H1 (cell line): Measurements from ENCODE around the gene FOXL3. TPM values are rescaled to one million over a fixed set of nuclear protein-coding genes. Genes with fewer than 3 reads are reported as not detected.

Experiments
- HDAC6 ChIP-seq: IDR thresholded peaks from one replicate; pipeline ENCODE4 v1.7.1; 2012; ENCODE audit warnings: low read depth, mild to moderate bottlenecking, inconsistent platforms, low read length, moderate library complexity
- polyA plus RNA-seq, 7 experiments: library from polyadenylated mRNA; depleted of rRNA in 3 of 7; stranded (reverse) in 5 of 7; unstranded in 2 of 7; fragments of >200 nt in 5 of 7; fragments of 200-250 nt in 2 of 7; gene quantifications; 1 replicate in 5 of 7; 2 replicates in 1 of 7; 4 replicates in 1 of 7; pipeline versions ENCODE4 v1.2.1 to v1.2.3, GENCODE V29; 2011 to 2013; ENCODE audit warnings: missing spikeins in 2 of 7, mixed read lengths in 2 of 7
- total RNA-seq: library from RNA; stranded (reverse); fragmentation: NEBNext Ultra II Directional; extraction: Animal tissue kit (Norgen Biotek cat#: 25700); gene quantifications from 2 replicates; pipeline ENCODE4 v1.2.1, GENCODE V29; 2021

The FOXL3 gene
- total and polyA plus RNA-seq, 2 of the 8 experiments (the other 6 are each of a cell fraction or from before 2014, with no cell fraction given) = not detected

- TF ChIP-seq HDAC6 = no peak
These were observed 1.6 kb downstream of the FOXL3 start (continued) for GRCh38 chr7:291373-292092.
